MM.1S (cell line): ENCODE measurements around the gene NDP.
A peak's percentile ranks its signal among the peaks of the same experiment; 100 is the strongest.

Experiments used
- DNase-seq: peaks from one replicate; pipeline ENCODE4 v3.0.0-alpha.2; 2015
- H2AFZ ChIP-seq: fragments of 300-600 bp; sonication (generic); 2 replicates; pipeline ENCODE4 v1.6.0; 2016; ENCODE audit warnings: antibody characterized with exemption, low read length
- H3F3A ChIP-seq: fragments of 300-600 bp; sonication (generic); 2 replicates; pipeline ENCODE4 v1.6.1; 2016; ENCODE audit warnings: mild to moderate bottlenecking, antibody characterized with exemption, low read length, moderate library complexity, mixed read lengths; ENCODE audit not compliant: insufficient read depth
- H3K27ac ChIP-seq: fragments of 300-600 bp; sonication (generic); 2 replicates; pipeline ENCODE4 v1.5.1; 2016; ENCODE audit warnings: mild to moderate bottlenecking, low read length
- H3K27me3 ChIP-seq: fragments of 300-600 bp; sonication (generic); replicated peaks from 2 replicates; pipeline ENCODE4 v1.6.0; 2016; ENCODE audit warnings: low read length; ENCODE audit not compliant: insufficient read depth
- H3K36me3 ChIP-seq: fragments of 300-600 bp; sonication (generic); replicated peaks from 2 replicates; pipeline ENCODE4 v1.6.1; 2016; ENCODE audit warnings: mild to moderate bottlenecking, low read length, mixed read lengths; ENCODE audit not compliant: insufficient read depth
- H3K4me1 ChIP-seq: fragments of 300-600 bp; sonication (generic); 2 replicates; pipeline ENCODE4 v1.6.1; 2016; ENCODE audit warnings: low read length, mixed read lengths
- H3K4me2 ChIP-seq: fragments of 300-600 bp; sonication (generic); 2 replicates; pipeline ENCODE4 v1.6.0; 2016; ENCODE audit warnings: low read depth, low read length
- H3K4me3 ChIP-seq: fragments of 300-600 bp; sonication (generic); 2 replicates; pipeline ENCODE4 v1.5.1; 2016; ENCODE audit warnings: low read length, mixed read lengths
- H3K79me2 ChIP-seq: fragments of 300-600 bp; sonication (generic); 2 replicates; pipeline ENCODE4 v1.6.1; 2016; ENCODE audit warnings: mixed run types, low read length, mixed read lengths
- H3K9ac ChIP-seq: fragments of 300-600 bp; sonication (generic); 2 replicates; pipeline ENCODE4 v1.6.1; 2016; ENCODE audit warnings: low read length, mixed read lengths
- H3K9me2 ChIP-seq: fragments of 300-600 bp; sonication (generic); replicated peaks from 2 replicates; pipeline ENCODE4 v1.6.1; 2016; ENCODE audit warnings: mild to moderate bottlenecking, low read length, mixed read lengths; ENCODE audit not compliant: insufficient read depth
- H3K9me3 ChIP-seq: fragments of 300-600 bp; sonication (generic); replicated peaks from 2 replicates; pipeline ENCODE4 v1.6.1; 2016; ENCODE audit warnings: mild to moderate bottlenecking, low read length, mixed read lengths; ENCODE audit not compliant: insufficient read depth
- H4K20me1 ChIP-seq: fragments of 300-600 bp; sonication (generic); 2 replicates; pipeline ENCODE4 v1.6.1; 2016; ENCODE audit warnings: mild to moderate bottlenecking, low read length, moderate library complexity, mixed read lengths; ENCODE audit not compliant: insufficient read depth
- CTCF ChIP-seq: fragments of 300-600 bp; sonication (generic); IDR thresholded peaks from 2 replicates; pipeline ENCODE4 v1.5.1; 2016; ENCODE audit warnings: antibody characterized with exemption, low read length, mixed read lengths
- EZH2 ChIP-seq: fragments of 300-600 bp; sonication (generic); optimal IDR thresholded peaks from 2 replicates; pipeline ENCODE3; 2017; ENCODE audit warnings: low read depth, mild to moderate bottlenecking, antibody characterized with exemption, low read length, mixed read lengths
- EZH2phosphoT487 ChIP-seq: fragments of 300-600 bp; sonication (generic); IDR thresholded peaks from 2 replicates; pipeline ENCODE4 v1.6.1; 2018; ENCODE audit warnings: antibody characterized with exemption, low read length

Gene NDP

GRCh38 chrX:43978226-43978625 lies 5.0 kb upstream of the NDP start:
- H3K27ac ChIP-seq: no peak overlapping the region
- no peak for TF ChIP-seq CTCF
- no peak for TF ChIP-seq EZH2phosphoT487
- no peak for TF ChIP-seq EZH2
- DNase-seq: no peak
- H3K27me3 ChIP-seq: no peaks in the 10 kb centered on the region
- H3F3A ChIP-seq: peaks cover 4% of the 10 kb centered on the region
- H3K36me3 ChIP-seq: no peaks in the 10 kb centered on the region
- no peaks in the 10 kb centered on the region for H3K9me2 ChIP-seq
- no peaks in the 10 kb centered on the region for H3K79me2 ChIP-seq
- H3K4me3 ChIP-seq: no peak overlapping the region
- H3K9me3 ChIP-seq: no peaks in the 10 kb centered on the region
- H4K20me1 ChIP-seq: no peaks in the 10 kb centered on the region
- no peak overlapping the region for H3K4me2 ChIP-seq
- H3K4me1 ChIP-seq: 0 out of 2 replicates have a peak, but pooled peaks cover 6% of the 10 kb centered on the region
- H2AFZ ChIP-seq: no peak overlapping the region
- H3K9ac ChIP-seq: no peak overlapping the region

- no peaks in the 10 kb centered on the region for H3K9me2 ChIP-seq
- DNase-seq: no peak
- H3K4me3 ChIP-seq: no peak overlapping the region
- no peaks in the 10 kb centered on the region for H3K9me3 ChIP-seq
- H3K27me3 ChIP-seq: no peaks in the 10 kb centered on the region
- H3F3A ChIP-seq: peaks cover 4% of the 10 kb centered on the region
- H3K9ac ChIP-seq: no peak overlapping the region
- 0 out of 2 replicates have a peak, but pooled peaks cover 6% of the 10 kb centered on the region for H3K4me1 ChIP-seq
- no peak overlapping the region for H2AFZ ChIP-seq
- H3K36me3 ChIP-seq: no peaks in the 10 kb centered on the region
- no peaks in the 10 kb centered on the region for H4K20me1 ChIP-seq
- TF ChIP-seq EZH2phosphoT487: no peak
- TF ChIP-seq EZH2: no peak
- TF ChIP-seq CTCF: no peak
- peak overlapping the region; percentile 43; the same call in 1 of the 2 replicates for H3K4me2 ChIP-seq
- no peaks in the 10 kb centered on the region for H3K79me2 ChIP-seq
- peak overlapping the region; percentile 38; the same call in 1 of the 2 replicates for H3K27ac ChIP-seq
These were observed 3.0 kb upstream of the NDP start for GRCh38 chrX:43976205-43976604.

- Histone ChIP-seq H3K36me3 (no peaks in the 10 kb centered on the region), H3K27ac (peak overlapping the region; percentile 38; the same call in 1 of the 2 replicates), H4K20me1 (no peaks in the 10 kb centered on the region), H2AFZ (no peak overlapping the region), H3K4me3 (no peak overlapping the region), H3K9me2 (no peaks in the 10 kb centered on the region), H3K79me2 (no peaks in the 10 kb centered on the region), H3F3A (peaks cover 4% of the 10 kb centered on the region), H3K27me3 (no peaks in the 10 kb centered on the region), H3K4me2 (peak overlapping the region; percentile 43; the same call in 1 of the 2 replicates), H3K9ac (no peak overlapping the region), H3K9me3 (no peaks in the 10 kb centered on the region), H3K4me1 (0 out of 2 replicates have a peak, but pooled peaks cover 6% of the 10 kb centered on the region)
- TF ChIP-seq CTCF (no peak), EZH2 (no peak), EZH2phosphoT487 (no peak)
- DNase-seq: peak; percentile 65
These were observed 2.6 kb upstream of the NDP start for GRCh38 chrX:43975796-43976195.
